ENCODE results near the gene PHF21A.

The PHF21A gene

GRCh38 chr11:46143049-46143806 lies 22.0 kb upstream of the PHF21A start:
- no peak for TF ChIP-seq TAF1 (IDR thresholded peaks at IDR 0.05; ENCODE audit: borderline replicate concordance, insufficient read depth, low read length)

- no peak for TF ChIP-seq REST (IDR thresholded peaks at IDR 0.05; ENCODE audit: insufficient read depth in 1 of 2, low read depth in 2 of 2, low read length in 2 of 2)
- TF ChIP-seq SIN3A (IDR thresholded peaks at IDR 0.05; ENCODE audit: borderline replicate concordance, insufficient read depth, low read length): no peak
- TF ChIP-seq FOXP2 (optimal IDR thresholded peaks at IDR 0.05; ENCODE audit: borderline replicate concordance, extremely low read depth, extremely low read length, insufficient read depth): no peak
- no peak for TF ChIP-seq TAF1 (IDR thresholded peaks at IDR 0.05; ENCODE audit: borderline replicate concordance, insufficient read depth, low read length)
- no peak for TF ChIP-seq POLR2AphosphoS5 (IDR thresholded peaks at IDR 0.05; ENCODE audit: low read depth, low read length)
Measured at GRCh38 chr11:46142561-46142960, 21.3 kb upstream of the PHF21A start.

DNA sequence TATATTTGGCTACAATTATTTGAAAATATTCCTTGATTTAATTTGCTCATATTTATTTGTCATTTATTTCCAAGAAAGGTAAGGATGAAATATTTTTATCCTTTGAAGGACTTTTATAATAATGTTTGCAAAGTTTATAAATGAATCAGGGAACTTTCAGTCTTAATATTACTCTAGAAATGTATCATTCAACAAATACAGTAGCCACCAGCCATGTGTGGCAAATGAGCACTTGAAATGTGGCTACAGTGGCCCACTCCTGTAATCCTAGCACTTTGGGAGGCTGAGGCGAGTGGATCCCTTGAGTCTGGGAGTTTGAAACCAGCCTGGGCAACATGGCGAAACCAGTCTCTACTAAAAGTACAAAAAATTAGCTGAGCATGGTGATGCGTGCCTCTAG lies 20.3 kb upstream of the PHF21A start:
- TF ChIP-seq FOXP2 (optimal IDR thresholded peaks at IDR 0.05; ENCODE audit: borderline replicate concordance, extremely low read depth, extremely low read length, insufficient read depth) (no peak), SIN3A (IDR thresholded peaks at IDR 0.05; ENCODE audit: borderline replicate concordance, insufficient read depth, low read length) (no peak), REST (IDR thresholded peaks at IDR 0.05; ENCODE audit: insufficient read depth in 1 of 2, low read depth in 2 of 2, low read length in 2 of 2) (no peak), POLR2AphosphoS5 (IDR thresholded peaks at IDR 0.05; ENCODE audit: low read depth, low read length) (no peak), TAF1 (IDR thresholded peaks at IDR 0.05; ENCODE audit: borderline replicate concordance, insufficient read depth, low read length) (no peak)

- TF ChIP-seq SIN3A (IDR thresholded peaks at IDR 0.05; ENCODE audit: borderline replicate concordance, insufficient read depth, low read length) (no peak), FOXP2 (optimal IDR thresholded peaks at IDR 0.05; ENCODE audit: borderline replicate concordance, extremely low read depth, extremely low read length, insufficient read depth) (no peak), TAF1 (IDR thresholded peaks at IDR 0.05; ENCODE audit: borderline replicate concordance, insufficient read depth, low read length) (no peak), POLR2AphosphoS5 (IDR thresholded peaks at IDR 0.05; ENCODE audit: low read depth, low read length) (no peak), REST (IDR thresholded peaks at IDR 0.05; ENCODE audit: insufficient read depth in 1 of 2, low read depth in 2 of 2, low read length in 2 of 2) (no peak)
Measured at GRCh38 chr11:46134540-46134939, 13.3 kb upstream of the PHF21A start.

DNA sequence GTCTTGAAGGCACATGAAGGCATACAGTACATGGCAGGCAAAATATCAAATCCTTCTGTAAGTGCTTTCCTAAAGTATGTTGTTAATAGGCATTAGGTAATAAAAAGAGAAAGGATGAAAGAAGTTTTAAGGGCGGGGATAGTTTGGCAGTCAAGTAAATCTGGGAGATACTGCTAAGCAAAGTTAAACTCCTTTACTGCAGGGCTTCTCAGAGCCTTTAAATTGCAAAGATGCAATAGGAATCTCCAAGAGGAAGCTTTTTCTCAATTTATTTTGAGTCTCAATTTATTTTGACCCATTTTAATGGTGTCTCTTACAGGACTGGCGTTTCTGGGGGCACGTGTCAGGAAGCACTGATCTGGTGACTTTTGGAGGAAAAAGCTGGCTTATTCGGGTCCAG lies 12.8 kb upstream of the PHF21A start:
- no peak for TF ChIP-seq REST (IDR thresholded peaks at IDR 0.05; ENCODE audit: insufficient read depth in 1 of 2, low read depth in 2 of 2, low read length in 2 of 2)
- TF ChIP-seq FOXP2 (optimal IDR thresholded peaks at IDR 0.05; ENCODE audit: borderline replicate concordance, extremely low read depth, extremely low read length, insufficient read depth): no peak
- no peak for TF ChIP-seq POLR2AphosphoS5 (IDR thresholded peaks at IDR 0.05; ENCODE audit: low read depth, low read length)
- TF ChIP-seq TAF1 (IDR thresholded peaks at IDR 0.05; ENCODE audit: borderline replicate concordance, insufficient read depth, low read length): no peak
- TF ChIP-seq SIN3A (IDR thresholded peaks at IDR 0.05; ENCODE audit: borderline replicate concordance, insufficient read depth, low read length): no peak

Data from PFSK-1 (cell line).